ENCODE data around the gene CATSPERD. TPM values are rescaled to one million over a fixed set of nuclear protein-coding genes. Genes with fewer than 3 reads are reported as not detected.

Gene CATSPERD
- total RNA-seq, 1 experiment from 2014 or later: not detected

DNA sequence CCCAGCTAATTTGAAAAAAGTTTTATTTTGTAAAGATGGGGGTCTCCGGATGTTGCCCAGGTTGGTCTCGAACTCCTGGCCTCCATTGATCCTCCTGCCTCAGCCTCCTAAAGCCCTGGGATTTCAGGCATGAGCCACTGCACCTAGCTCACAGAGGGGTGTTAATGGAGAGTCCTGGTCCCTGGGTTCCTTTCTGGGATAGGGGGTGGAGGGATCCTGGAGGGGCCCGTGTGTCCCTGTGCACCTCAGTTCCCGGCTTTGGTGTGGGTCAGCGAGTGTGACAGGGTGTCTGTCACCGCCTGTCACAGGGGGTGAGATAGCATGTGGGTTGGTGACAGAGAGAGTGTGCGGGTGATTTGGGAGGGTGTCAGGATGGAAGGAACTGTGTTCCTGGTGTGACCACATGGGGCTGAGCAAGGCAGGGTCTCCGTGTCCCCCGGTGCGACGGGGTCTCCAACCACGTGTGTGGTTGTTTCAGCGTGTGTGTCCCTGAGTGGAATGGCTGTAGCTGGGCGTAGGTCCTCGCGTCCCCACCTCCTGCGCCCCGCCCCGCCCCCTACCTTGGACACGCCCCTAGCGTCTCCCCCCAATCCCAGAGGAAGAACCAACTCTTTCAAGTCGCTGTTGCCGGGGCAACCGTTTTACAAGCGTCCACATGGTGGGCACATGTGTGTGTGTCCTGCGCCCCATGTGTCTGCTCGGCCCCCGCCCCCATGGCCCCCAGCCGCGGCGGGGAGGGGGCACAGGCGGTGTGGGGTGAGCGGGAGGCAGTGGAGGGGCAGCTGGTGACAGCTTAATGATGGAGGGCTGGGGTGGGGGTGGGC is 81.6 kb downstream of the CATSPERD start:
- no peaks in the 10 kb centered on the region for H3K36me3 ChIP-seq (ENCODE audit: low read depth)
- ChIA-PET CTCF (interaction anchor here (0.6 kb wide), 2 partner anchors 89 to 95 kb away, joined by 4 to 8 read pairs; no protein-coding TSS in a partner anchor), POLR2A (ENCODE audit: unreplicated experiment) (no interaction called here)
- no peak overlapping the region for H3K27ac ChIP-seq
- no peaks in the 10 kb centered on the region for H3K9me2 ChIP-seq (ENCODE audit: insufficient read depth)
- no peaks in the 10 kb centered on the region for H3K4me1 ChIP-seq (replicated peaks; ENCODE audit: insufficient read depth)
- H4K20me1 ChIP-seq (ENCODE audit: insufficient read depth): no peaks in the 10 kb centered on the region
- 0 out of 2 replicates have a peak, but pooled peaks cover 8% of the 10 kb centered on the region for H3K27me3 ChIP-seq (ENCODE audit: insufficient read depth, low read depth)
- no TSS peak for BruUV-seq (replicated peaks)
- H3F3A ChIP-seq (ENCODE audit: insufficient read depth, low read depth): no peaks in the 10 kb centered on the region; the same call in 1 of the 2 replicates
- TF ChIP-seq EZH2 (IDR thresholded peaks at IDR 0.05; ENCODE audit: low read depth): no peak
- TF ChIP-seq, protein P1, sequence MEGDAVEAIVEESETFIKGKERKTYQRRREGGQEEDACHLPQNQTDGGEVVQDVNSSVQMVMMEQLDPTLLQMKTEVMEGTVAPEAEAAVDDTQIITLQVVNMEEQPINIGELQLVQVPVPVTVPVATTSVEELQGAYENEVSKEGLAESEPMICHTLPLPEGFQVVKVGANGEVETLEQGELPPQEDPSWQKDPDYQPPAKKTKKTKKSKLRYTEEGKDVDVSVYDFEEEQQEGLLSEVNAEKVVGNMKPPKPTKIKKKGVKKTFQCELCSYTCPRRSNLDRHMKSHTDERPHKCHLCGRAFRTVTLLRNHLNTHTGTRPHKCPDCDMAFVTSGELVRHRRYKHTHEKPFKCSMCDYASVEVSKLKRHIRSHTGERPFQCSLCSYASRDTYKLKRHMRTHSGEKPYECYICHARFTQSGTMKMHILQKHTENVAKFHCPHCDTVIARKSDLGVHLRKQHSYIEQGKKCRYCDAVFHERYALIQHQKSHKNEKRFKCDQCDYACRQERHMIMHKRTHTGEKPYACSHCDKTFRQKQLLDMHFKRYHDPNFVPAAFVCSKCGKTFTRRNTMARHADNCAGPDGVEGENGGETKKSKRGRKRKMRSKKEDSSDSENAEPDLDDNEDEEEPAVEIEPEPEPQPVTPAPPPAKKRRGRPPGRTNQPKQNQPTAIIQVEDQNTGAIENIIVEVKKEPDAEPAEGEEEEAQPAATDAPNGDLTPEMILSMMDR (conservative IDR thresholded peaks at IDR 0.05): no peak
- no peak for DNase-seq
- H3K4me3 ChIP-seq: no peak overlapping the region
- intact Hi-C loops (cut with micrococcal nuclease; ENCODE audit: unreplicated experiment): loop anchor here (10.0 kb wide), 2 partner anchors 183 to 223 kb away; no protein-coding TSS in a partner anchor
- no peaks in the 10 kb centered on the region for H3K9me3 ChIP-seq (ENCODE audit: insufficient read depth, low read depth)
- H2AFZ ChIP-seq: no peak overlapping the region
- H3K79me2 ChIP-seq (ENCODE audit: low read depth): no peaks in the 10 kb centered on the region
- no peak overlapping the region for H3K4me2 ChIP-seq

DNA sequence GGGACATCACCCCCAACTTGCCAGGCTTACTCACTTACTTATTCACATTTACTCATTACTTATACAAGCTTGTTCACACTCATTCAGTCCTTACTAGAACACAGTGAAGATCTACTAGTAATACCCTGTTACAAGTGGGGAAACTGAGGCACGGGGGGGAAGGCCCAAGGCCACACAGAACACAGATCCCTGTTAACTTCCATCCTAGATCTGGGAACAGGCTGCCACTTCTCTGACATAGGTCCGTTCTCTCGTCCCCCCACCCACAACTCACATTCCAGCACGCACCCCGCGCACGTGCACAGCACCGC is 83.0 kb downstream of the CATSPERD start:
- Histone ChIP-seq H3K4me3 (peak overlapping the region; percentile 37; the same call in 1 of the 2 replicates), H3F3A (ENCODE audit: insufficient read depth, low read depth) (no peaks in the 10 kb centered on the region; the same call in 1 of the 2 replicates), H3K79me2 (ENCODE audit: low read depth) (no peaks in the 10 kb centered on the region), H3K9me2 (ENCODE audit: insufficient read depth) (no peaks in the 10 kb centered on the region), H3K4me2 (peak overlapping the region; percentile 78), H3K27me3 (ENCODE audit: insufficient read depth, low read depth) (0 out of 2 replicates have a peak, but pooled peaks cover 8% of the 10 kb centered on the region), H3K27ac (no peak overlapping the region), H2AFZ (0 out of 2 replicates have a peak overlapping the region, but pooled peaks have one; percentile 56), H3K9me3 (ENCODE audit: insufficient read depth, low read depth) (no peaks in the 10 kb centered on the region), H4K20me1 (ENCODE audit: insufficient read depth) (no peaks in the 10 kb centered on the region), H3K36me3 (ENCODE audit: low read depth) (no peaks in the 10 kb centered on the region), H3K4me1 (replicated peaks; ENCODE audit: insufficient read depth) (no peaks in the 10 kb centered on the region)
- intact Hi-C loops (cut with micrococcal nuclease; ENCODE audit: unreplicated experiment): loop anchor here (10.0 kb wide), 2 partner anchors 181 to 221 kb away; no protein-coding TSS in a partner anchor
- no peak for DNase-seq
- no peak for TF ChIP-seq EZH2 (IDR thresholded peaks at IDR 0.05; ENCODE audit: low read depth)
- TF ChIP-seq, protein P1 (conservative IDR thresholded peaks at IDR 0.05): no peak
- ChIA-PET CTCF (interaction anchor here (0.5 to 1.5 kb wide), 11 partner anchors 9 to 555 kb away, joined by 3 to 14 read pairs (median 5); partner anchors contain the start of genes DUS3L and NDUFA11), POLR2A (ENCODE audit: unreplicated experiment) (interaction anchor here (0.5 to 0.6 kb wide), 2 partner anchors 13 to 897 kb away, joined by 3 read pairs; no protein-coding TSS in a partner anchor)
- no TSS peak for BruUV-seq (replicated peaks)

DNA sequence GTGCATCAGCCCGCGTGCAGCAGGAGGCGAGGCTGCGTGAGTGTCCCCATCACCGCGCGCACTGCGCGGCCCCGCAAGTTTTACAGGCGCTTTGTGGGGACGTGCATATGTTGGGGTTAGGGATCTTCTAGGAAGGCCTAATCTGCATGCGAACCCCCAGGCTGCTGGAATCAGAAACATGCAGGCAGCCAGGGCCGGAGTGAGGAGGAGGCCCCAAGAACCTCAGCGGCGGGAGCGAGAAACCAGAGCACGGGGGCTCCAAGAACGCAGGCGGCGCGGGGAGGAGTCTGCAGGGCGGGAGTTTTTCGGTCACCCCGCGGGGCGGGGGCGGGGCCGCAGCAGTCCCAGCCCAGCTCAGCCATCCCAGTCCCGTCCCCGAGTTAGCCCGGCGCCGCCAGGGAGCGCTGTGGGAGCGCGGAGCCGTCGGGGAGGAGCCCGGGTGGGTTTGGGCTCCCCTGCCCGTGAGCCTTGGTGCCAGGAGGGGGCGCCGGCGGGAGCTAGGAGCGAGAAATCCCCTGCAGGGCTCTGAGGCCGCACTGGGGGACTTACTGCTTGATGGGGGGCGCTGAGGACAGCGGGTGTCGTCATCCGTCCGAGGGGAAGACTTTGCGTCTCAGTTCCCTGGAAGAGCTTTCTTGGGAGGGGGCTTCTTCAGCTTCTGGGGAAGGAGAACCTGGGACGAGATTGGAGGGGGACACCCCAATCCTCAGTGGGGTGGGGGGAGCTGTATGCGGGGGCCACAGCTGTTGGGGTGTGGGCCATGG is 83.5 kb downstream of the CATSPERD start:
- BruUV-seq (replicated peaks): no TSS peak
- Histone ChIP-seq H3K79me2 (ENCODE audit: low read depth) (no peaks in the 10 kb centered on the region), H3K9me3 (ENCODE audit: insufficient read depth, low read depth) (no peaks in the 10 kb centered on the region), H3K4me3 (peak overlapping the region; percentile 37; the same call in 1 of the 2 replicates), H3K4me1 (replicated peaks; ENCODE audit: insufficient read depth) (no peaks in the 10 kb centered on the region), H2AFZ (0 out of 2 replicates have a peak overlapping the region, but pooled peaks have one; percentile 56), H3K36me3 (ENCODE audit: low read depth) (no peaks in the 10 kb centered on the region), H3F3A (ENCODE audit: insufficient read depth, low read depth) (no peaks in the 10 kb centered on the region; the same call in 1 of the 2 replicates), H3K27ac (no peak overlapping the region), H4K20me1 (ENCODE audit: insufficient read depth) (no peaks in the 10 kb centered on the region), H3K4me2 (peak overlapping the region; percentile 78), H3K27me3 (ENCODE audit: insufficient read depth, low read depth) (0 out of 2 replicates have a peak, but pooled peaks cover 8% of the 10 kb centered on the region), H3K9me2 (ENCODE audit: insufficient read depth) (no peaks in the 10 kb centered on the region)
- intact Hi-C loops (cut with micrococcal nuclease; ENCODE audit: unreplicated experiment): loop anchor here (1.0 to 10.0 kb wide), 3 partner anchors 88 to 221 kb away; no protein-coding TSS in a partner anchor
- TF ChIP-seq, protein P1 (conservative IDR thresholded peaks at IDR 0.05): peak; percentile 83
- no peak for TF ChIP-seq EZH2 (IDR thresholded peaks at IDR 0.05; ENCODE audit: low read depth)
- peak; percentile 68 to 92 for DNase-seq
- POLR2A ChIA-PET (ENCODE audit: unreplicated experiment): interaction anchor here (0.6 kb wide), 2 partner anchors 14 to 1591 kb away, joined by 3 read pairs; no protein-coding TSS in a partner anchor
- CTCF ChIA-PET: interaction anchor here (0.5 to 1.5 kb wide), 13 partner anchors 10 to 555 kb away, joined by 3 to 14 read pairs (median 5); partner anchors contain the start of genes DUS3L and NDUFA11
